Activated naive CD4-positive, alpha-beta T cell treated with anti-CD3 and anti-CD28 coated beads for 36 hours (primary cell): Measurements from ENCODE around the gene NCOR2. TPM values are rescaled to one million over a fixed set of nuclear protein-coding genes. Genes with fewer than 3 reads are reported as not detected.
A peak's percentile ranks its signal among the peaks of the same experiment; 100 is the strongest.

Source experiments
- CTCF ChIA-PET: fragments of 350-600 bp; sonication (Branson Sonifier 250); formaldehyde crosslinking; loops from one replicate; lab custom pipeline; 2021; ENCODE audit warnings: antibody characterized with exemption; lab: Charles Lee
- DNase-seq: peaks from one replicate; pipeline ENCODE4 v3.0.0-alpha.2; 2020
- H3K27ac Mint-ChIP-seq: one replicate; pipeline ENCODE4 v1.8.0; 2021; ENCODE audit warnings: mild to moderate bottlenecking, mixed read lengths
- H3K27me3 Mint-ChIP-seq: one replicate; pipeline ENCODE4 v1.8.0; 2021; ENCODE audit warnings: low read depth, mixed read lengths
- H3K36me3 Mint-ChIP-seq: one replicate; pipeline ENCODE4 v1.8.0; 2021; ENCODE audit warnings: low read depth, mixed read lengths
- H3K4me1 Mint-ChIP-seq: one replicate; pipeline ENCODE4 v1.8.0; 2021; ENCODE audit warnings: low read depth, mixed read lengths
- H3K4me3 Mint-ChIP-seq: one replicate; pipeline ENCODE4 v1.8.0; 2021; ENCODE audit warnings: mild to moderate bottlenecking, moderate library complexity, mixed read lengths
- H3K9me3 Mint-ChIP-seq: one replicate; pipeline ENCODE4 v1.8.0; 2021; ENCODE audit warnings: mixed read lengths
- intact Hi-C: fragments of 100-400 bp; cut with micrococcal nuclease; formaldehyde crosslinking; loops from one replicate; pipeline ENCODE4 v1.15.1; 2023
- total RNA-seq, 2 experiments: library from RNA; stranded (reverse); gene quantifications; one replicate each; pipeline ENCODE4 v1.2.3, GENCODE V29; 2021

Gene NCOR2
- total RNA-seq, 2 experiments from 2014 or later: 102 TPM

- H3K4me3 Mint-ChIP-seq: no peak overlapping the region
- peaks cover 82% of the 10 kb centered on the region for H3K4me1 Mint-ChIP-seq
- CTCF ChIA-PET: interaction anchor here (0.6 to 1.5 kb wide), 2 partner anchors 216 to 387 kb away, joined by 3 to 5 read pairs; no protein-coding TSS in a partner anchor
- intact Hi-C loops: no loop called here
- no peak for DNase-seq
- no peak overlapping the region for H3K27ac Mint-ChIP-seq
- peaks cover 2% of the 10 kb centered on the region for H3K36me3 Mint-ChIP-seq
- H3K9me3 Mint-ChIP-seq: no peaks in the 10 kb centered on the region
- no peaks in the 10 kb centered on the region for H3K27me3 Mint-ChIP-seq
Observed at GRCh38 chr12:124550123-124551089, 17.0 kb downstream of the NCOR2 start.

GRCh38 chr12:124549629-124550028 is 17.8 kb downstream of the NCOR2 start:
- Mint-ChIP-seq H3K4me1 (peaks cover 82% of the 10 kb centered on the region), H3K9me3 (no peaks in the 10 kb centered on the region), H3K27ac (no peak overlapping the region), H3K27me3 (no peaks in the 10 kb centered on the region), H3K36me3 (peaks cover 2% of the 10 kb centered on the region), H3K4me3 (no peak overlapping the region)
- intact Hi-C loops: no loop called here
- DNase-seq: no peak
- CTCF ChIA-PET: no interaction called here

- CTCF ChIA-PET: no interaction called here
- Mint-ChIP-seq H3K27me3 (no peaks in the 10 kb centered on the region), H3K36me3 (peaks cover 2% of the 10 kb centered on the region), H3K4me3 (no peak overlapping the region), H3K4me1 (peaks cover 82% of the 10 kb centered on the region), H3K27ac (no peak overlapping the region), H3K9me3 (no peaks in the 10 kb centered on the region)
- DNase-seq: peak; percentile 39
- intact Hi-C loops: no loop called here
Observed at GRCh38 chr12:124548854-124549378, 18.5 kb downstream of the NCOR2 start.

- Mint-ChIP-seq H3K36me3 (peaks cover 2% of the 10 kb centered on the region), H3K9me3 (no peaks in the 10 kb centered on the region), H3K4me3 (no peak overlapping the region), H3K4me1 (peaks cover 85% of the 10 kb centered on the region), H3K27me3 (no peaks in the 10 kb centered on the region), H3K27ac (no peak overlapping the region)
- intact Hi-C loops: no loop called here
- CTCF ChIA-PET: no interaction called here
- DNase-seq: no peak
Observed at GRCh38 chr12:124547626-124548025, 19.8 kb downstream of the NCOR2 start.

- H3K27me3 Mint-ChIP-seq: no peaks in the 10 kb centered on the region
- H3K4me3 Mint-ChIP-seq: no peak overlapping the region
- peak; percentile 55 for DNase-seq
- peaks cover 73% of the 10 kb centered on the region for H3K4me1 Mint-ChIP-seq
- intact Hi-C loops: no loop called here
- H3K27ac Mint-ChIP-seq: no peak overlapping the region
- H3K9me3 Mint-ChIP-seq: no peaks in the 10 kb centered on the region
- CTCF ChIA-PET: no interaction called here
- H3K36me3 Mint-ChIP-seq: peaks cover 2% of the 10 kb centered on the region
Observed at GRCh38 chr12:124545508-124546418, 21.6 kb downstream of the NCOR2 start.

GRCh38 chr12:124544983-124545382 is 22.4 kb downstream of the NCOR2 start:
- intact Hi-C loops: no loop called here
- H3K27me3 Mint-ChIP-seq: no peaks in the 10 kb centered on the region
- no peaks in the 10 kb centered on the region for H3K9me3 Mint-ChIP-seq
- H3K4me3 Mint-ChIP-seq: no peak overlapping the region
- H3K27ac Mint-ChIP-seq: no peak overlapping the region
- peaks cover 68% of the 10 kb centered on the region for H3K4me1 Mint-ChIP-seq
- CTCF ChIA-PET: no interaction called here
- no peak for DNase-seq
- H3K36me3 Mint-ChIP-seq: peaks cover 2% of the 10 kb centered on the region

- H3K27ac Mint-ChIP-seq: no peak overlapping the region
- no peak overlapping the region for H3K4me3 Mint-ChIP-seq
- no peaks in the 10 kb centered on the region for H3K9me3 Mint-ChIP-seq
- H3K4me1 Mint-ChIP-seq: peaks cover 68% of the 10 kb centered on the region
- H3K36me3 Mint-ChIP-seq: peaks cover 2% of the 10 kb centered on the region
- CTCF ChIA-PET: no interaction called here
- DNase-seq: no peak
- H3K27me3 Mint-ChIP-seq: no peaks in the 10 kb centered on the region
- intact Hi-C loops: no loop called here
Observed at GRCh38 chr12:124544311-124544970, 23.0 kb downstream of the NCOR2 start.

GRCh38 chr12:124543590-124544310 is 23.7 kb downstream of the NCOR2 start:
- Mint-ChIP-seq H3K4me1 (peaks cover 66% of the 10 kb centered on the region), H3K27ac (no peak overlapping the region), H3K4me3 (no peak overlapping the region), H3K36me3 (peaks cover under 1% of the 10 kb centered on the region), H3K9me3 (no peaks in the 10 kb centered on the region), H3K27me3 (no peaks in the 10 kb centered on the region)
- no peak for DNase-seq
- CTCF ChIA-PET: no interaction called here
- intact Hi-C loops: no loop called here

GRCh38 chr12:124543052-124543589 is 24.3 kb downstream of the NCOR2 start:
- CTCF ChIA-PET: no interaction called here
- Mint-ChIP-seq H3K27me3 (no peaks in the 10 kb centered on the region), H3K27ac (no peak overlapping the region), H3K36me3 (no peaks in the 10 kb centered on the region), H3K9me3 (no peaks in the 10 kb centered on the region), H3K4me3 (no peak overlapping the region), H3K4me1 (peaks cover 69% of the 10 kb centered on the region)
- intact Hi-C loops: no loop called here
- peak; percentile 17 for DNase-seq

GRCh38 chr12:124542021-124542949 is 25.1 kb downstream of the NCOR2 start:
- CTCF ChIA-PET: no interaction called here
- no peaks in the 10 kb centered on the region for H3K36me3 Mint-ChIP-seq
- H3K27ac Mint-ChIP-seq: no peak overlapping the region
- H3K4me1 Mint-ChIP-seq: peaks cover 67% of the 10 kb centered on the region
- DNase-seq: no peak
- H3K9me3 Mint-ChIP-seq: no peaks in the 10 kb centered on the region
- no peaks in the 10 kb centered on the region for H3K27me3 Mint-ChIP-seq
- H3K4me3 Mint-ChIP-seq: no peak overlapping the region
- intact Hi-C loops: no loop called here
